Caki2 (cell line): ENCODE measurements around the gene PLCB3. TPM values are rescaled to one million over a fixed set of nuclear protein-coding genes. Genes with fewer than 3 reads are reported as not detected.

Experiments used
- DNase-seq: peaks from one replicate; pipeline ENCODE4 v3.0.0-alpha.2; 2015; ENCODE audit warnings: low read depth
- in situ Hi-C: cut with HindIII; loops from 2 replicates; pipeline ENCODE4 v1.10.0; 2016; ENCODE audit warnings: low sequenced_read_pairs, low pct_unique_long_range_greater_than_20kb, mixed read lengths
- total RNA-seq: library from RNA; depleted of rRNA; stranded (reverse); fragments of >200 nt; shearing (Covaris generic); gene quantifications from 2 replicates; pipeline ENCODE4 v1.2.3, GENCODE V29; 2014; ENCODE audit warnings: low replicate concordance; rRNA removed

Gene PLCB3
- total RNA-seq, result 16.5 and 18.6 TPM in 2 replicates

- in situ Hi-C loops, result no loop called here
- DNase-seq, result peak; percentile 33
Observed at GRCh38 chr11:64251016-64251752, at the start of gene PLCB3. TSS of gene PLCB3 (plus strand) at chr11:64251530. CDS start at chr11:64251650, 120 bp downstream.

GRCh38 chr11:64201543-64201942 is 49.8 kb upstream of the PLCB3 start:
- in situ Hi-C loops, result no loop called here
- no peak for DNase-seq

DNA sequence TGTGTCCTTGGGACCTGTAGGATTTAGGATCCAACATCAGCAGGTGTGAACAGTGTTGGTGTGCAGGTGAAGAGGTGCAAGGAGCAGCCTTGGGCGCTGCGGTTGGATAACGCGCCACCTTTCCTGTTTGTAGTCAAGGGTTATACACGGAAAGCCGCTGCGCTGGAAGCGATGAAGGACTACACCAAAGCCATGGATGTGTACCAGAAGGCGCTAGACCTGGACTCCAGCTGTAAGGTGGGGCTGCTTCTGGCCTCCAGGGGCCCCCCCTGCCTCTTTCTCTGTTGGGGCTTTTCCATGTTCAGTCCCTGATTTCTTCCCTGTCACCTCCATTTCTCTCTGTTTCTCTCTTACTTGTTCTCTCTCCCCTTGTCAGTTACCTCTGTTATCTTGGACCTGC is 48.3 kb upstream of the PLCB3 start:
- in situ Hi-C loops, result no loop called here
- no peak for DNase-seq

DNA sequence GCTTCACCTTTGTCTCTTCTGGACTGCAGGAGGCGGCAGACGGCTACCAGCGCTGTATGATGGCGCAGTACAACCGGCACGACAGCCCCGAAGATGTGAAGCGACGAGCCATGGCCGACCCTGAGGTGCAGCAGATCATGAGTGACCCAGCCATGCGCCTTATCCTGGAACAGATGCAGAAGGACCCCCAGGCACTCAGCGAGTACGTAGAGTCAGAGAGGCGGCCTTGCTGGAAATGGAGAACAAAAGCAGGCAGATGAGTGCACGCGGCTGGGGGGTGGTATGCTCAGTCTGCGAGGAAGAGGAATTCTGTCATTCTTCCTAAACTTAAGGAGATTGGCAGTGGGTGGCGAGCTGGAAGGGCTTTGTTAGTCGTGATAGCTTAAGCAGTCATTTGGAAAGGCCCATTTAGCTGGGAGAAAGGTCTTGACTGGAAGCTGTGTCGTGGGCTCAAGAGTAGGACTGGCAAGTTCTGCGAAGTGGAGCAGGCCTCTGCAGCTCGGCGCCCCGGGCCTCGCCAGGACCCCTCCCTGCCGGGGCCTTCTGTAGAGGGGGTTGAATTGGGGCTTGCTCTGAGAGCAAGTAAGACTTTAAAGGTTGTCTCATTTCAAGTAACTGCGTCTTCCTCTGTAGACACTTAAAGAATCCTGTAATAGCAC is 47.8 kb upstream of the PLCB3 start:
- in situ Hi-C loops, result no loop called here
- DNase-seq, result no peak

- in situ Hi-C loops, result no loop called here
Observed at GRCh38 chr11:64204080-64204440, 47.3 kb upstream of the PLCB3 start.

DNA sequence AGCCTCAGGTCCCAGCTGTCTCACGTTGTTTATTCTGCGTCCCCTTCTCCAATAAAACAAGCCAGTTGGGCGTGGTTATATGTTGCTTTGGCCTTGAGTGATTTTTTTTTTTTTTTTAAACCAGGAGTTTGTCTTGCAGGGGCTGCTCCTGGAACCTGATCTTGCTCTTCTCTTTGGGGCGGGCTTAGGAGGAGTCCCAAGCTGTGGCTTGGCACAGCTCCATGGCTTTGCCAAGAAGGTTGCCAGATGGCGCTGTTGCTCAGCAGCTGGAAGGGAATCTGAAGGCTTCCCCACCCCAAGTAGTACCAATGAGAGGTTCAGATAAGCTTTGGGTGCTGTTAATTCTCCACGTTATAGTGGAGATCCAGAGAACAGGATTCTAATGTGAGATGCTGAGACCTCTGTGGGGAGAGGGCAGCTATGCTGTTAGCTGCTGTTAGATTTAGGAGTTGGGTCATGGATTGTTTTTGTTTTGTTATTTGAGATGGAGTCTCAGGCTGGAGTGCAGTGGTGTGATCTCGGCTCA is 46.8 kb upstream of the PLCB3 start:
- in situ Hi-C loops, result no loop called here
- peak; percentile 82 for DNase-seq

More at GRCh38 chr11:64204080-64204440, 47.3 kb upstream of the PLCB3 start:
- DNase-seq, result no peak

DNA sequence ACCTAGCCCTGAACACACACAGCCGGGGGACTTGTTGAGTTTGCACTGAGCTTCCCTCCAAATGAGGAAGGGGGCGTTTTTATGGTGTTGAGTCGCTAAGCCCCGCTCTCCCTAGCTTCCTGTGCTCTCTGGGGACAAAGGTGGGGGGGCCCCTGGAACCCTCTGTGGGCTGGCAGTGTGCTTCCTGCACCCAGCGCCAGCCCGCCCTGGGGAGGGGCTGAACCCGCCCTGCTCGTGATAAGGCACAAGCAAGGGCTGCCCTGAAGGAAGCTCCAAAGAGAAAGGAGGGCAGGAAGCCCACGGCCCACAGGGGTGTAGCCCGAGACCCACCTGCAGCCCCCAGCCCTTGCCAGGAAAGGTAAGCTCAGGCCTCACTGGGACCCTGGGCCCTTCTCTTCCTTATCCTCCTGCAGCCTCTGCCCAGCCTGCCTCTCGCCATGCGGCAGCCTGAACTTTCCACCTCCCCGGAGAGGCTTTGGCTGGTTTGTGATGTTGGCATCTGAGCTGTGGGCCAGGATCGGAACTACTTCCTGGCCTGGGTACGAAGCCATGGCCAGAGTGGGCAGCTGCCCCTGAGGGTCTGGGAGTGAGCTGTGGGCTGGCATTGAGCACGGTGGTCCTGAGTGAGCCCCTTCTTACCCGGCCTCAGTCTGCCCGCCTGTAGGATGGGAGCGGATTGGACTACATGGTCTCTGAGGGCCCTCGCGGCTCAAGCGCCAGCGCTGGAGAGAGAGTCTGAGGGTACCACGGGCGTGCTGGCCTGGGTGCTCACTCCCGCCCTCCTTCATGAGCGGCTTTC is 44.7 kb upstream of the PLCB3 start, which contains the start of gene FERMT3:
Gene FERMT3 (plus strand): TSS at position 265 of the 799 bp plus-strand sequence. CDS start 644 bp downstream, outside the sequence.
- no peak for DNase-seq
- in situ Hi-C loops, result no loop called here

DNA sequence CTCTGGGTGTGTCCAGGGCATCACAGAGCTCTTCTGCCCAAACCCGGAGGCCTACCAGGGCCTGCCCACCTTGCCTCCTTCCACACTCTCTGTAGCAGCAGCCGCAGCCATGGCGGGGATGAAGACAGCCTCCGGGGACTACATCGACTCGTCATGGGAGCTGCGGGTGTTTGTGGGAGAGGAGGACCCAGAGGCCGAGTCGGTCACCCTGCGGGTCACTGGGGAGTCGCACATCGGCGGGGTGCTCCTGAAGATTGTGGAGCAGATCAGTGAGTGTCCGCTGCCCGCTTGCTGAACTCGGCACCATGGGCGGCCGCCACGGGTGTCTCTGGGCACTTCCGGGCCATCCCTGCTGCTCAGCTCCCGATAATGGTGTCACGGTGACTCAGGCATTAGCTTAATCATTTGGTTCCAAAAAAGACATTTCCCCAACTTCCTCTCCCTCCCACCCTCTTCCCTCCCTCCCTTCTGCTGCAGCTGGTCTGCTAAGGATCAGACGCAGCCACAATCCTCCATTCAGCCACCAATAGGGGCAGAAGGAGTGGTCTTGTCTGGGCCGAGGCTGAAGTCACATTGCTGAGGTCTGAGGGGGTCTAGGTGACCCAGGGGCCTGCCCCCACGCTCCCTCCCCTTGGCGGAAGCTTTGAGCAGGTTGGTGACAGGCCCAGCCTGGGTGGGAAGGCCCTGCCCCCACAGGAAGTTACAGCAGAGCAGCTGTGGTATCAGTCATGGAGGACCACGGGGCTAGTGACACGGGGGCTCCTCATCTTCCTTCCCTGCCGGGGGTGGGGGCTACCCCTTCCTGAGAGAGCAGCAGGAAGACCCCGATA is 43.9 kb upstream of the PLCB3 start:
- DNase-seq, result no peak
- in situ Hi-C loops, result no loop called here

DNA sequence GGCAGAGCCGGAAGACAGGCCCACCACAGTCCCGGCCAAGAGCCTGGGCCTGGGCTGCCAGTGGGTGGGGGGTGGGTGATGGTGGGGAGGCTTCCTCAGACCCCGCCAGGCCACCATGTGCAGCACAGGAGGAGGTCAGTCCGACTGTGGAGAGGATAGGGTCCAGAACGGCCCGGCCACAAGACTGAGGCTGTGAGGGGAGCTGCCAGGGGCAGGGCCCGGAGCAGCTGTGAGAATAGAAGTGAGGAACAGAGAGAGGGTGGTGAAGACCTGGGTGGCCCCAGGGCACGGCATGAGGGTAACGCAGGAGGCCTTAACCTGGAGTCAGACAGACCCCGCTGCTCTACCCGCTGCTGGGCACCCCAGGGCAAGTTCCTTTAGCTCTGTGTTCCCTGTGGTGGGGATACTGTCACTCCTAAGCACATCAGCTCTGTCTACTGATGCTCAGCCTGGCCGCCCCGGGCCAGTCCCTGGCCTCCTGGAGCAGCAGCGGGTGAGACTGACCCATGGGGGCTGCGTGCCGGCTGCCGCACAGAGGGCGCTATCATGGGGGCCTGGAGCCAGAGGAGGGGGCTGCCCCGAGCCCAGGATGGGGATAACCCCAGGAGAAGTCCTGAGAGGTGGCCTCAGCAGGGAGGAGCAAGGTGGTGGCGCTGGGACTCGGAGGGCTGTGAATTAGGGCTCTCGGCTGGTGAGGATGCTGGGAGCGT is 43.1 kb upstream of the PLCB3 start:
- in situ Hi-C loops, result no loop called here
- DNase-seq, result no peak

DNA sequence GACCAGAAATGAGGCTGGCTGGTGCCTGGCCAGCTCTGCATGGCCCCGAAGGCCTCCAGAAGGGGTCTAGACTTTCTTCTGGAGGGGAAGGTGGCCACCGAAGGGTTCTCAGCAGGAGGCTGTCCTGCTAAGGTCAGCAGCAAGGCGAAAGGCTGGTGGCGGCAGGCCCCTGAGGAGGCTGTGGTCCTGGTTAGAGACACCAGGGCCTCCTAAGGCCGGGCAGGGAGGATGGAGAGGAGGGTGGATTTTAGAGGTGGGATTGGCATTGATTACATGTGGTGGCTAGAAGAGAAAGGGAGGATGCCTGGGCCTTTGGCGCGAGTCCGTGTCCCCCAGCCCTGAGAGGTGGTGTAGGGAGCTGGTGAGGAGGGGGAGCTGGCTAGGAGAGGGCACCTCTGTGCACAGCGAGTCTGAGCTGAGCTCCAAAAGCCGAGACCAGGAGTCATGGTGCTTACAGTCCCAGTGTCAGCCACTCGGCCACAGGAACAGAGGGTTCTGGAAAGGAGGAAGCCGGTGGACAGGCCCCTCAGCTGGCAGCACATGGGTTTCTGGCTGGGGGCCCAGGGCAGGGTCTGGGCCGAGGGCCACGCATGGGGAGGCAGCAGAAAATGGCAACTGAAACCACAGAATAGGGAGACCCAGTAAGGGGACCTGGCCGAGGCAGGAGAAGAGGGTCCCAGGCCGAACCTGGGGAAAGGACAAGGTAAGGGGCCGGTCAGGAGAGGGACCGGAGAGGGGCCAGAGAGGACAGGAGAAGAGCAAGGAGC is 42.4 kb upstream of the PLCB3 start:
- DNase-seq, result no peak
- in situ Hi-C loops, result no loop called here

- no peak for DNase-seq
- in situ Hi-C loops, result no loop called here
Observed at GRCh38 chr11:64209563-64209843, 41.8 kb upstream of the PLCB3 start.

DNA sequence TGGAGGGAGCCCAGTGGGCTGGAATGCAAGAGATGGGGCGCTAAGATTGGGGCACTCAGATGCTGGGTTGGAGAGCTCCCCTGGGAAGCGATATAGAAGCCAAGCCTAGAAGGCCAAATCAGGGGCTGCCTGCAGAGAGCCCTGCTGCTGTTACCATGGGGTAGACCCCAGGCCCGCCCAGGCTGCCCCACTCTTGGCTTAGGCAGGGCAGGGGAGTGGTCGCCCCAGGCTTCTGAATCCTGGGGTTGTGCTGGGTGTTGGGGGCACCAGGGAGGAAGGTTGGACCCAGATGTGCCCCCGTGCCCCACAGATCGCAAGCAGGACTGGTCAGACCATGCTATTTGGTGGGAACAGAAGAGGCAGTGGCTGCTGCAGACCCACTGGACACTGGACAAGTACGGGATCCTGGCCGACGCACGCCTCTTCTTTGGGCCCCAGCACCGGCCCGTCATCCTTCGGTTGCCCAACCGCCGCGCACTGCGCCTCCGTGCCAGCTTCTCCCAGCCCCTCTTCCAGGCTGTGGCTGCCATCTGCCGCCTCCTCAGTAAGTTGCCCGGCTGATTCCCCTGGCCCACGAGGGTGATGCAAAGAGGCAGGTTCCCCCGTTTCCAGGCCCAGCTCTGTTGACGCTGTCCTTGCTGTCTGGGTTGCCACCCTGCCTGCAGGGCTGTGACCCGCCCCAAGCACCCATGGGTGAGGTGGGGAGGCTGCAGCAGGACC is 40.9 kb upstream of the PLCB3 start:
- in situ Hi-C loops, result no loop called here
- DNase-seq, result no peak

GRCh38 chr11:64211181-64211872 is 40.0 kb upstream of the PLCB3 start:
- no peak for DNase-seq
- in situ Hi-C loops, result no loop called here

GRCh38 chr11:64216879-64217278 is 34.5 kb upstream of the PLCB3 start:
- in situ Hi-C loops, result no loop called here

DNA sequence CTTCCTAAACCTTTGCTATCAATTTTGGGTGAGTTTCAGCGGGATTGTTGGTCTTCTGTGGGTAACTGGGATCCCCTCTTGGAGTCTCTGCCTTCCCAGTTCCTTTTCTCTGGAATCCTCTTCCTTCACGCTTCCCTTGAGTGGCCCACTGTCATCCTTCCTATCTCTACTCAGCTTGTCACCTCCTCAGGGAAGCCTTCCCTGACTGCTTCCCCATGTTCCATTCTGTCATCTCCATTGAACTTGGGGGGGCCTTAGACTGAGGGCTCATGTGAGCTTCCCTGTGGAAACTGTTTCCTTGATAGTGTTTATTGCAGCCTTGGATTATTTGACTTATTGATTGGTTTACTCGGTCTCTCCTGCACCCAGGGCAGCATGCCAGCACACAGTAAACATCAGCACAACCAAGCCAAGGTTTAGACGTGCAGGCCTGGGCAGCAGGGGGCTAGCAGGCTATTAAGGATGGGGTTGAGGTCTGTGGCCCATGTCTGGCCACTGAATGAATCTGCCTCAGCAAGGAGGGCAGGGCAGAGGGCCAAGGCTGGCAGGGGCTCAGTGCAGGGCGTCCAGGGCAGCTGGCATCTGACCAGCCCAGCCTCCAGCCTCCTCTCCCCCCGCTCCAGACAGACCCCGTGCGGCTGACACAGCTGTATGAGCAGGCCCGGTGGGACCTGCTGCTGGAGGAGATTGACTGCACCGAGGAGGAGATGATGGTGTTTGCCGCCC is 32.5 kb upstream of the PLCB3 start:
- in situ Hi-C loops, result no loop called here
- no peak for DNase-seq

More at GRCh38 chr11:64216879-64217278, 34.5 kb upstream of the PLCB3 start:
- DNase-seq, result no peak
